Measurements from ENCODE around the gene CLIC3.
A peak's percentile ranks its signal among the peaks of the same experiment; 100 is the strongest.

Gene CLIC3

GRCh38 chr9:136996361-136997292 is at the start of gene CLIC3:
TSS of gene CLIC3 (minus strand) at chr9:136996568. CDS start at chr9:136996543, 25 bp downstream.
- no peak within 1 kb of the TSS for H3K4me3 ChIP-seq (ENCODE audit: low read depth, low read length)
- no peak for DNase-seq (ENCODE audit: low read depth)
- TF ChIP-seq, protein P1, sequence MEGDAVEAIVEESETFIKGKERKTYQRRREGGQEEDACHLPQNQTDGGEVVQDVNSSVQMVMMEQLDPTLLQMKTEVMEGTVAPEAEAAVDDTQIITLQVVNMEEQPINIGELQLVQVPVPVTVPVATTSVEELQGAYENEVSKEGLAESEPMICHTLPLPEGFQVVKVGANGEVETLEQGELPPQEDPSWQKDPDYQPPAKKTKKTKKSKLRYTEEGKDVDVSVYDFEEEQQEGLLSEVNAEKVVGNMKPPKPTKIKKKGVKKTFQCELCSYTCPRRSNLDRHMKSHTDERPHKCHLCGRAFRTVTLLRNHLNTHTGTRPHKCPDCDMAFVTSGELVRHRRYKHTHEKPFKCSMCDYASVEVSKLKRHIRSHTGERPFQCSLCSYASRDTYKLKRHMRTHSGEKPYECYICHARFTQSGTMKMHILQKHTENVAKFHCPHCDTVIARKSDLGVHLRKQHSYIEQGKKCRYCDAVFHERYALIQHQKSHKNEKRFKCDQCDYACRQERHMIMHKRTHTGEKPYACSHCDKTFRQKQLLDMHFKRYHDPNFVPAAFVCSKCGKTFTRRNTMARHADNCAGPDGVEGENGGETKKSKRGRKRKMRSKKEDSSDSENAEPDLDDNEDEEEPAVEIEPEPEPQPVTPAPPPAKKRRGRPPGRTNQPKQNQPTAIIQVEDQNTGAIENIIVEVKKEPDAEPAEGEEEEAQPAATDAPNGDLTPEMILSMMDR (IDR thresholded peaks at IDR 0.05; ENCODE audit: control insufficient read depth, extremely low read depth, insufficient read depth): no peak

DNA sequence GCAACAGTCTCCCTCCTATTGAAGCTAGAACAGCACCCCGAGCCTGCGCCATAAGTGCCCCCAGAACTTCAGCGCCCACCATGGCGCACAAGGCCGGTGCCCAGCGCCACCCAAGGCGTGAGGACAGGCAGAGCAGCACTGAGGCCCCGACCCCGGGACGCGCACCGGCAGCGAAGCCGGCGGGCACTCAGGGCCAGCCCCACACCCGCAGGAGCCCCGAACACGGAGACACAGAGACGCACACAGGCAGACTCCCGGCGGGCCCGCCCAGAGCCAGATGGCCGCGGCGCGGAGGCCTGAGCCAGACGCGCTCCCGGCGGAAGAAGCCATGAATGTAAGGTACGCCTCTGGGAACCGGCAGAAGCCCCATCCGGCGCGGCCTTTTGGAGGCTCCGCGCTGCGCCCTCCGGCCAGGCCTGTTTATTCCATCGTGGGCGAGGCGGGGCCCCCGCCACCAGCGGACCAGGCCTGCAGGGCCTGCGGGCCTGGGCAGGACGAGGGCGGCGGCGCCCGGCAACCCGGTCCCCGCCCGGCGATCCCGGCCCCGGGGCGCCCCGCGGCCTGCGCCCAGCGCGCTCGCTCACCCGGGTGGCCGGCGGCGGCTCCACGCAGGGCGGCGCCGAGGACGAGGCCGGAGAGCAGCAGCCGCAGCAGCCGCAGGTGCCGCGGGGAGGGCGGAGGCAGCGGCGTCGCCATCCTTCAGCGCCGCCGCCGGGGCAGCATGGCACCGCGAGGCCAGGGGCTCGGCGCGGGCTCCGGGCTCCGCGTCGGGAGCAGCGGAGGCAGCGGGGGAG is 49.1 kb upstream of the CLIC3 start:
- H3K4me3 ChIP-seq (ENCODE audit: low read depth, low read length): peak overlapping the region; percentile 90
- no peak for DNase-seq (ENCODE audit: low read depth)
- TF ChIP-seq, protein P1 (IDR thresholded peaks at IDR 0.05; ENCODE audit: control insufficient read depth, extremely low read depth, insufficient read depth): no peak

- TF ChIP-seq, protein P1 (IDR thresholded peaks at IDR 0.05; ENCODE audit: control insufficient read depth, extremely low read depth, insufficient read depth): no peak
- H3K4me3 ChIP-seq (ENCODE audit: low read depth, low read length): peak overlapping the region; percentile 90
- no peak for DNase-seq (ENCODE audit: low read depth)
Observed at GRCh38 chr9:137044502-137045177, 48.3 kb upstream of the CLIC3 start.

- DNase-seq (ENCODE audit: low read depth): no peak
Observed at GRCh38 chr9:137044037-137044436, 47.7 kb upstream of the CLIC3 start.

GRCh38 chr9:137042751-137043727 is 46.7 kb upstream of the CLIC3 start:
- DNase-seq (ENCODE audit: low read depth): no peak

More at GRCh38 chr9:137044037-137044436, 47.7 kb upstream of the CLIC3 start:
- H3K4me3 ChIP-seq (ENCODE audit: low read depth, low read length): peak overlapping the region; percentile 90
- TF ChIP-seq, protein P1 (IDR thresholded peaks at IDR 0.05; ENCODE audit: control insufficient read depth, extremely low read depth, insufficient read depth): no peak

More at GRCh38 chr9:137042751-137043727, 46.7 kb upstream of the CLIC3 start:
- TF ChIP-seq, protein P1 (IDR thresholded peaks at IDR 0.05; ENCODE audit: control insufficient read depth, extremely low read depth, insufficient read depth): no peak
- H3K4me3 ChIP-seq (ENCODE audit: low read depth, low read length): no peak overlapping the region
